ENCODE data around the gene PARVA.

PARVA gene

DNA sequence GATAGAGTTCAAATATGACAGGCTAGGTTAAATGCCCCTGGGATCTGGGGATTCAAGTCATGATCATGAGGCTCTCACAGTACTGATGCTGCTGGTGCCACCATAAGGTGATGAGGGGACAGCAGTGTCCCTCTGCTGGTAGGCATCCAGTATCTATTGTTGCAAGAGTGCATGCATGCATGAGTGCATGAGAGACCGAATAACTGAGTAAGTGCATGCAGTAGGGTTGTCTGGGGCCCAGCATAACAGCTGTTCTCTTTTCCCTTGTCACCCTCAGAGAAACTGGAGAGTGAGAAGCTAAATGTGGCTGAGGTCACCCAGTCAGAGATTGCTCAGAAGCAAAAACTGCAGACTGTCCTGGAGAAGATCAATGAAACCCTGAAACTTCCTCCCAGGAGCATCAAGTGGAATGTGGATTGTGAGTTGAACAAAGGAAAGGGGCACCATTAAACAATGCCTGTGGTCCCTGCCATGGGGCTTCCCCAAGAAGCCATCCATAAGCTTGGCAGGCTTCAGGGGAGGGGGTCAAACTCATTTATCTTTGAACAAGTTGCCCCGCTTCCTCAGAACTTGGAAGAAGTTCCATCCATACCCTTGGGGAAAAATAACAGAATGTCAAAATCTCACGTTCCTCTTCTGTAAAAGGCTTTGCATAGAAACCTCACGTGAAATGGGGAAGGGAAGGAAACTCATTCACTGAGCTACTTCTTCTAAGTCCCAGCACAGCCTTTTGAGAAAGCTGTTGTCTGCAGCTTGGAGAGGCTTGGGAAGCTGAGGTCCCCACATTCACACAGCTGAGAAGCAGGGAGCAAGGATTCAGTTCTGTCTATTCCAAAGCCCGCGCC lies 119.0 kb downstream of the PARVA start:
- Histone ChIP-seq H3K9me3 (0 out of 2 replicates have a peak, but pooled peaks cover 4% of the 10 kb centered on the region), H3K4me3 (no peak overlapping the region), H3K27me3 (no peaks in the 10 kb centered on the region), H3K36me3 (no peaks in the 10 kb centered on the region), H3K4me2 (no peak overlapping the region), H3K4me1 (no peaks in the 10 kb centered on the region), H4K20me1 (no peaks in the 10 kb centered on the region), H3K9ac (no peak overlapping the region), H3K27ac (no peak overlapping the region)
- no peak for TF ChIP-seq Cebpa-rat (IDR thresholded peaks at IDR 0.05)

GRCh38 chr11:12497431-12497830 lies 120.1 kb downstream of the PARVA start:
- TF ChIP-seq Cebpa-rat (IDR thresholded peaks at IDR 0.05), result no peak
- H3K27me3 ChIP-seq, result no peaks in the 10 kb centered on the region
- H3K36me3 ChIP-seq, result no peaks in the 10 kb centered on the region
- 0 out of 2 replicates have a peak, but pooled peaks cover 4% of the 10 kb centered on the region for H3K9me3 ChIP-seq
- no peak overlapping the region for H3K27ac ChIP-seq
- H3K4me2 ChIP-seq, result no peak overlapping the region
- H4K20me1 ChIP-seq, result no peaks in the 10 kb centered on the region
- H3K4me1 ChIP-seq, result no peaks in the 10 kb centered on the region
- H3K4me3 ChIP-seq, result no peak overlapping the region
- H3K9ac ChIP-seq, result no peak overlapping the region

DNA sequence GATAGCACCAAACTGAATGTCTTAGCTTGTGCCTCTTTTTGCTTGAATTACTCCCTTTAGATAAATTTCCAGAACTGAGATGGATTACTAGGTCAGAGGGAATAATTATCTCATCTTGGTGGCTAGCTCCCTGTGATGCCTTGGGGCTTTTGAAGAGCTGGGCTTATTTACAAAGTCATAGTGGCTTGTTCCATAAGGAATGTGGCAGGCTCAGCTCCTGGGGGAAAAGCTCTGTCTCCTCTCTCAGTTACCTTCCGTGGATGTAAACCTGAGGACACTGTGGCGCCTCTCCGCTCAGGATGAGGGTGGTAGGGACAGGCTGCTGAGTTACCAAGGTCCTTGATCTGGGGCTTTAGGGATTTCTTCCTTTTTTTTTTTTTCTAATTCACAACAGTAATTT lies 121.7 kb downstream of the PARVA start:
- H3K27me3 ChIP-seq, result no peaks in the 10 kb centered on the region

GRCh38 chr11:12502046-12502445 lies 124.7 kb downstream of the PARVA start:
- H3K27ac ChIP-seq, result no peak overlapping the region
- H3K27me3 ChIP-seq, result no peaks in the 10 kb centered on the region
- TF ChIP-seq Cebpa-rat (IDR thresholded peaks at IDR 0.05), result no peak
- H3K36me3 ChIP-seq, result no peaks in the 10 kb centered on the region
- H3K9me3 ChIP-seq, result no peaks in the 10 kb centered on the region
- no peak overlapping the region for H3K4me3 ChIP-seq
- H3K9ac ChIP-seq, result no peak overlapping the region
- no peak overlapping the region for H3K4me2 ChIP-seq
- H4K20me1 ChIP-seq, result no peaks in the 10 kb centered on the region
- no peaks in the 10 kb centered on the region for H3K4me1 ChIP-seq

More for the DNA sequence above, 121.7 kb downstream of the PARVA start:
- H3K4me1 ChIP-seq, result no peaks in the 10 kb centered on the region
- H4K20me1 ChIP-seq, result no peaks in the 10 kb centered on the region
- no peak overlapping the region for H3K27ac ChIP-seq
- H3K36me3 ChIP-seq, result no peaks in the 10 kb centered on the region
- H3K9ac ChIP-seq, result no peak overlapping the region
- no peak overlapping the region for H3K4me2 ChIP-seq
- H3K4me3 ChIP-seq, result no peak overlapping the region
- H3K9me3 ChIP-seq, result 0 out of 2 replicates have a peak, but pooled peaks cover 4% of the 10 kb centered on the region
- no peak for TF ChIP-seq Cebpa-rat (IDR thresholded peaks at IDR 0.05)

DNA sequence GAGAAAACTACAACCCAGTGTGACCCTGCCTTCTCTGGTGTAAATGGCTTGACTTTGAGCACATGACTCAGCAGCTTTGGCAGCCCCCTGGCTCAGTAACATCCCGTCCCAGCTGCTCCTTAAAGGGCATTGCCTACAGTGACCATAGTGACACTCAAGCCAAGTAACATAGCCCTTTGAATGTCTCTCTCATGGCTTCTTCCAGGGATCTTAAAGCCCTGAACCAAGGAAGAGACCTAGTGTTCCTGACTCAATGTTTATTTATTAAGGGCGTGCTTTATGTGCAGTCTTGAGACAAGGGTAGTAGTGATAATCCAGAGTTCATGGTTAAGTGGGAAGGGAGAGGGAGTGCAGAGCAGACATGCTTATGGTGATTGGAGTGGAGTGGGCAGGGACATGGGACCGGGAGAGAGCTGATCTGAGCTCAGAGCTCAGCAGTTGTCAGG lies 125.7 kb downstream of the PARVA start:
- no peaks in the 10 kb centered on the region for H3K9me3 ChIP-seq
- no peaks in the 10 kb centered on the region for H3K4me1 ChIP-seq
- no peaks in the 10 kb centered on the region for H3K36me3 ChIP-seq
- no peaks in the 10 kb centered on the region for H3K27me3 ChIP-seq
- H3K9ac ChIP-seq, result no peak overlapping the region
- no peak for TF ChIP-seq Cebpa-rat (IDR thresholded peaks at IDR 0.05)
- H4K20me1 ChIP-seq, result no peaks in the 10 kb centered on the region
- H3K4me3 ChIP-seq, result no peak overlapping the region
- H3K27ac ChIP-seq, result no peak overlapping the region
- H3K4me2 ChIP-seq, result no peak overlapping the region

DNA sequence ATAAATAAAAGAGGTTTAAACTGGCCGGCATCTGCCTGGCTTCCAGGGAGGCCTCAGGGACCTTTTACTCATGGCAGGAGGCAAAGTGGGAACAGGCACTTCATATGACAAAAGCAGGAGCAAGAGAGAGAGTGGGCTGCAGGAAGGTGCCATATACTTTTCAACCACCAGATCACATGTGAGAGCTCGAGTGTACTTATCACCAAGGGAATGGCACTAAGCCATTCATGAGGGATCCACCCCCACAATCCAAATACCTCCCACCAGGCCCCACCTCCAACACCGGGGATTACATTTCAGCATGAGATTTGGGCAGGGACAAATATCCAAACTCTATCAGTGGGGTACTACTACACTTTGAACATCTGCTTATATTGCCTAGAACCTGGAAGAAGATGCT lies 126.5 kb downstream of the PARVA start:
- Histone ChIP-seq H3K27ac (no peak overlapping the region), H4K20me1 (no peaks in the 10 kb centered on the region), H3K4me1 (no peaks in the 10 kb centered on the region), H3K36me3 (no peaks in the 10 kb centered on the region), H3K4me2 (no peak overlapping the region), H3K9ac (no peak overlapping the region), H3K27me3 (no peaks in the 10 kb centered on the region), H3K4me3 (no peak overlapping the region), H3K9me3 (no peaks in the 10 kb centered on the region)
- no peak for TF ChIP-seq Cebpa-rat (IDR thresholded peaks at IDR 0.05)

GRCh38 chr11:12505183-12505582 lies 127.8 kb downstream of the PARVA start:
- H4K20me1 ChIP-seq, result no peaks in the 10 kb centered on the region
- H3K4me2 ChIP-seq, result no peak overlapping the region
- H3K27ac ChIP-seq, result no peak overlapping the region
- no peak overlapping the region for H3K9ac ChIP-seq
- H3K9me3 ChIP-seq, result no peaks in the 10 kb centered on the region
- H3K4me1 ChIP-seq, result no peaks in the 10 kb centered on the region
- no peak for TF ChIP-seq Cebpa-rat (IDR thresholded peaks at IDR 0.05)
- no peaks in the 10 kb centered on the region for H3K27me3 ChIP-seq
- H3K4me3 ChIP-seq, result no peak overlapping the region
- H3K36me3 ChIP-seq, result no peaks in the 10 kb centered on the region

GRCh38 chr11:12506404-12506921 lies 129.1 kb downstream of the PARVA start:
- Histone ChIP-seq H3K9ac (no peak overlapping the region), H3K27me3 (no peaks in the 10 kb centered on the region), H3K4me1 (no peaks in the 10 kb centered on the region), H3K9me3 (no peaks in the 10 kb centered on the region), H3K36me3 (no peaks in the 10 kb centered on the region), H3K4me2 (no peak overlapping the region), H4K20me1 (no peaks in the 10 kb centered on the region), H3K4me3 (no peak overlapping the region), H3K27ac (no peak overlapping the region)
- TF ChIP-seq Cebpa-rat (IDR thresholded peaks at IDR 0.05), result no peak

DNA sequence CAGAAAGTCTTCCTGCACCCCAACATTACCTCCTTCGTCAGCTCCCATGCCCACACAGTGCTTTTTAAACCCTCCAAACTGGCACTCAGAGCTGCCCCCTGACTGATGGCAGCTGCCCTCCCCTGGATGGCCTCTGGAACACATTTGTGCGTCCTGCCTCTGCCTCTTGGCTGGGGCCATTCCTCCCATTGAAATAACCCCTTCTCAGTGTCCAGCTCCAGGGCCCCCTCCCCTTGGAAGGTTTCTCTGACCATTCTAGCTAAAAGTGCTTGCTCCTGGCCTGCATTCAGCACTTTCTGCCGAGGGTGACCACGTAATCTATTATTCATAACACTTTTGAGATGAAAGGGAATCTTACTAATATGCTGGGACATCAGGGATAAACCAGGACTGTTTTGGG lies 130.0 kb downstream of the PARVA start:
- Histone ChIP-seq H3K36me3 (no peaks in the 10 kb centered on the region), H4K20me1 (no peaks in the 10 kb centered on the region), H3K4me2 (no peak overlapping the region), H3K27ac (no peak overlapping the region), H3K27me3 (no peaks in the 10 kb centered on the region), H3K9me3 (no peaks in the 10 kb centered on the region), H3K4me3 (no peak overlapping the region), H3K9ac (no peak overlapping the region), H3K4me1 (no peaks in the 10 kb centered on the region)
- TF ChIP-seq Cebpa-rat (IDR thresholded peaks at IDR 0.05), result no peak

DNA sequence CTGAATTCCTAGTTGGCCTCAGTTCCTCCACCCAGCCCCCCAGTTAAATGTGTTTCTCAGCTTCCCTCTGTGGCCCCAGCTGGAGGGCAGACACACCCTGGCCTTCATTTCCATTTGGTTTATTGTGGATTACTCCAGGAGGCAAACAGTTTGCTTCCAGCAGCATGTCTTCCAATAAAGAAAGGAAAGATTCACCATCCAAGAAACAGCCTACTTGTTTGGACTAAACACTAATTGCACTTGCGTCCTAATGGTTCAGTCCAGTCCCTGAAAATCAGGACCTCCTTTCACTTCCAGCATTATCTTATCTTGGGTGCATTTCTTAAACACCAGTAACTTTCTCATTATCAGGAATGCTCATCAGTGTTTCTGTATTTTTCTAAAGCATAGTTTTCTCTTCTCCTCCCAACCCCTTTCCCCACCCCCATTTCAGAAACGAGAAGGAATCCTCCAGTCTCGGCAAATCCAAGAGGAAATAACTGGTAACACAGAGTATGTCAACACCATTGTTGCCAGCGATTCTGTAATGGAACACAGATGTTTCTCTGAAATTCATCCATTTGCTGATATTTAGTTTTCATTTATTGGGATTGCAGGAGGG lies 130.9 kb downstream of the PARVA start:
- H3K9me3 ChIP-seq, result no peaks in the 10 kb centered on the region
- no peaks in the 10 kb centered on the region for H4K20me1 ChIP-seq
- TF ChIP-seq Cebpa-rat (IDR thresholded peaks at IDR 0.05), result no peak
- H3K4me1 ChIP-seq, result no peaks in the 10 kb centered on the region
- H3K4me3 ChIP-seq, result no peak overlapping the region
- no peak overlapping the region for H3K4me2 ChIP-seq
- H3K27ac ChIP-seq, result no peak overlapping the region
- no peaks in the 10 kb centered on the region for H3K27me3 ChIP-seq
- H3K36me3 ChIP-seq, result no peaks in the 10 kb centered on the region
- H3K9ac ChIP-seq, result no peak overlapping the region

Data from BLaER1 (cell line).